Activated CD8-positive, alpha-beta memory T cell treated with anti-CD3 and anti-CD28 coated beads, Interleukin-2, amount 10 ng/mL, durations not matched to agents 7 days and 5 days (primary cell): ENCODE data around the gene FIGNL2. TPM values are rescaled to one million over a fixed set of nuclear protein-coding genes. Genes with fewer than 3 reads are reported as not detected.

ENCODE experiments used
- ATAC-seq: fragments of 150-1000 bp; cut with Tn5 transposase; one replicate; pipeline ENCODE4 v1.10.0; 2021; ENCODE audit warnings: moderate library complexity
- CTCF ChIA-PET: fragments of 350-600 bp; sonication (Branson Sonifier 250); formaldehyde crosslinking; loops from one replicate; lab custom pipeline; 2021; ENCODE audit warnings: antibody characterized with exemption; lab: Charles Lee
- DNase-seq: peaks from one replicate; pipeline ENCODE4 v3.0.0-alpha.2; 2020
- H3K27ac Mint-ChIP-seq: one replicate; pipeline ENCODE4 v1.8.0; 2021; ENCODE audit warnings: mild to moderate bottlenecking, mixed read lengths
- H3K27me3 Mint-ChIP-seq: one replicate; pipeline ENCODE4 v1.8.0; 2021; ENCODE audit warnings: mixed read lengths
- H3K36me3 Mint-ChIP-seq: one replicate; pipeline ENCODE4 v1.8.0; 2021; ENCODE audit warnings: mild to moderate bottlenecking, mixed read lengths
- H3K4me1 Mint-ChIP-seq: one replicate; pipeline ENCODE4 v1.8.0; 2021; ENCODE audit warnings: mixed read lengths
- H3K4me3 Mint-ChIP-seq: one replicate; pipeline ENCODE4 v1.8.0; 2021; ENCODE audit warnings: mild to moderate bottlenecking, moderate library complexity, mixed read lengths
- H3K9me3 Mint-ChIP-seq: one replicate; pipeline ENCODE4 v1.8.0; 2022; ENCODE audit warnings: low read depth, mixed read lengths
- total RNA-seq, 2 experiments: library from RNA; stranded (reverse); gene quantifications; one replicate each; pipeline ENCODE4 v1.2.3, GENCODE V29; 2021

The FIGNL2 gene
- total RNA-seq, 2 experiments from 2014 or later: 0.40 to 0.73 TPM

GRCh38 chr12:51863933-51864832, 15.7 kb upstream of the FIGNL2 start:
- no peak overlapping the region for H3K27ac Mint-ChIP-seq
- no peaks in the 10 kb centered on the region for H3K4me1 Mint-ChIP-seq
- ATAC-seq: no peak
- CTCF ChIA-PET: interaction anchor here (1.5 kb wide), 1 partner anchor 11 kb away, joined by 4 read pairs; no protein-coding TSS in a partner anchor
- no peaks in the 10 kb centered on the region for H3K9me3 Mint-ChIP-seq
- no peak for DNase-seq
- H3K4me3 Mint-ChIP-seq: no peak overlapping the region
- H3K36me3 Mint-ChIP-seq: no peaks in the 10 kb centered on the region
- peaks cover 70% of the 10 kb centered on the region for H3K27me3 Mint-ChIP-seq

- ATAC-seq: no peak
- CTCF ChIA-PET: interaction anchor here (0.9 kb wide), 1 partner anchor 49 kb away, joined by 3 read pairs; no protein-coding TSS in a partner anchor
These were observed 14.9 kb upstream of the FIGNL2 start for GRCh38 chr12:51863363-51863932.

GRCh38 chr12:51862947-51863346, 14.4 kb upstream of the FIGNL2 start:
- CTCF ChIA-PET: interaction anchor here (0.9 to 1.0 kb wide), 2 partner anchors 12 to 49 kb away, joined by 3 read pairs; no protein-coding TSS in a partner anchor
- no peak for DNase-seq
- Mint-ChIP-seq H3K27me3 (peaks cover 58% of the 10 kb centered on the region), H3K4me1 (no peaks in the 10 kb centered on the region), H3K9me3 (no peaks in the 10 kb centered on the region), H3K4me3 (no peak overlapping the region), H3K27ac (no peak overlapping the region), H3K36me3 (no peaks in the 10 kb centered on the region)
- ATAC-seq: no peak

More at GRCh38 chr12:51863363-51863932, 14.9 kb upstream of the FIGNL2 start:
- no peak for DNase-seq
- peaks cover 63% of the 10 kb centered on the region for H3K27me3 Mint-ChIP-seq
- no peaks in the 10 kb centered on the region for H3K9me3 Mint-ChIP-seq
- H3K4me1 Mint-ChIP-seq: no peaks in the 10 kb centered on the region
- no peak overlapping the region for H3K27ac Mint-ChIP-seq
- no peak overlapping the region for H3K4me3 Mint-ChIP-seq
- H3K36me3 Mint-ChIP-seq: no peaks in the 10 kb centered on the region

- CTCF ChIA-PET: no interaction called here
- no peaks in the 10 kb centered on the region for H3K36me3 Mint-ChIP-seq
- H3K27me3 Mint-ChIP-seq: peaks cover 53% of the 10 kb centered on the region
- H3K4me3 Mint-ChIP-seq: no peak overlapping the region
- ATAC-seq: no peak
- no peak overlapping the region for H3K27ac Mint-ChIP-seq
- H3K9me3 Mint-ChIP-seq: no peaks in the 10 kb centered on the region
- no peaks in the 10 kb centered on the region for H3K4me1 Mint-ChIP-seq
- DNase-seq: no peak
These were observed 12.5 kb upstream of the FIGNL2 start for GRCh38 chr12:51860986-51861385.

- Mint-ChIP-seq H3K4me3 (no peak overlapping the region), H3K36me3 (no peaks in the 10 kb centered on the region), H3K27me3 (peaks cover 30% of the 10 kb centered on the region), H3K27ac (no peak overlapping the region), H3K9me3 (no peaks in the 10 kb centered on the region), H3K4me1 (peaks cover 10% of the 10 kb centered on the region)
- CTCF ChIA-PET: interaction anchor here (0.6 kb wide), 1 partner anchor 30 kb away, joined by 3 read pairs; no protein-coding TSS in a partner anchor
- ATAC-seq (no peak), DNase-seq (no peak)
These were observed 7.3 kb upstream of the FIGNL2 start for GRCh38 chr12:51855586-51856428.

GRCh38 chr12:51852404-51853137, 4.1 kb upstream of the FIGNL2 start:
- Mint-ChIP-seq H3K27me3 (peaks cover 43% of the 10 kb centered on the region), H3K4me3 (no peak overlapping the region), H3K9me3 (no peaks in the 10 kb centered on the region), H3K4me1 (peaks cover 10% of the 10 kb centered on the region), H3K27ac (no peak overlapping the region), H3K36me3 (no peaks in the 10 kb centered on the region)
- CTCF ChIA-PET: no interaction called here
- DNase-seq (no peak), ATAC-seq (no peak)

- H3K4me1 Mint-ChIP-seq: peaks cover 12% of the 10 kb centered on the region
These were observed 3.1 kb upstream of the FIGNL2 start for GRCh38 chr12:51851413-51852124.

GRCh38 chr12:51850965-51851299, 2.4 kb upstream of the FIGNL2 start:
- ATAC-seq: no peak
- no peak overlapping the region for H3K4me3 Mint-ChIP-seq
- CTCF ChIA-PET: no interaction called here
- H3K27ac Mint-ChIP-seq: no peak overlapping the region
- no peaks in the 10 kb centered on the region for H3K36me3 Mint-ChIP-seq
- no peaks in the 10 kb centered on the region for H3K9me3 Mint-ChIP-seq
- peaks cover 12% of the 10 kb centered on the region for H3K4me1 Mint-ChIP-seq
- H3K27me3 Mint-ChIP-seq: peaks cover 49% of the 10 kb centered on the region
- DNase-seq: no peak

More at GRCh38 chr12:51851413-51852124, 3.1 kb upstream of the FIGNL2 start:
- no peak for ATAC-seq
- Mint-ChIP-seq H3K9me3 (no peaks in the 10 kb centered on the region), H3K36me3 (no peaks in the 10 kb centered on the region), H3K4me3 (no peak overlapping the region), H3K27me3 (peaks cover 48% of the 10 kb centered on the region), H3K27ac (no peak overlapping the region)
- CTCF ChIA-PET: no interaction called here
- no peak for DNase-seq

GRCh38 chr12:51850081-51850964, 1.8 kb upstream of the FIGNL2 start:
- no peak overlapping the region for H3K4me3 Mint-ChIP-seq
- H3K36me3 Mint-ChIP-seq: no peaks in the 10 kb centered on the region
- H3K27me3 Mint-ChIP-seq: peaks cover 55% of the 10 kb centered on the region
- CTCF ChIA-PET: no interaction called here
- no peak for DNase-seq
- peaks cover 12% of the 10 kb centered on the region for H3K4me1 Mint-ChIP-seq
- no peak for ATAC-seq
- H3K9me3 Mint-ChIP-seq: no peaks in the 10 kb centered on the region
- H3K27ac Mint-ChIP-seq: no peak overlapping the region

GRCh38 chr12:51848841-51849735, 570 bp upstream of the FIGNL2 start:
- no peak for ATAC-seq
- Mint-ChIP-seq H3K4me3 (no peak overlapping the region), H3K9me3 (no peaks in the 10 kb centered on the region), H3K4me1 (peaks cover 12% of the 10 kb centered on the region), H3K27ac (no peak overlapping the region), H3K36me3 (no peaks in the 10 kb centered on the region), H3K27me3 (peaks cover 67% of the 10 kb centered on the region)
- no peak for DNase-seq
- CTCF ChIA-PET: no interaction called here
